ENCODE measurements around the gene FCHO1. TPM values are rescaled to one million over a fixed set of nuclear protein-coding genes. Genes with fewer than 3 reads are reported as not detected.

FCHO1 gene
- total and polyA plus RNA-seq, 2 donors (not counting 3 experiments of a cell fraction or from before 2014, with no cell fraction given), result 0.66 to 1.6 TPM

DNA sequence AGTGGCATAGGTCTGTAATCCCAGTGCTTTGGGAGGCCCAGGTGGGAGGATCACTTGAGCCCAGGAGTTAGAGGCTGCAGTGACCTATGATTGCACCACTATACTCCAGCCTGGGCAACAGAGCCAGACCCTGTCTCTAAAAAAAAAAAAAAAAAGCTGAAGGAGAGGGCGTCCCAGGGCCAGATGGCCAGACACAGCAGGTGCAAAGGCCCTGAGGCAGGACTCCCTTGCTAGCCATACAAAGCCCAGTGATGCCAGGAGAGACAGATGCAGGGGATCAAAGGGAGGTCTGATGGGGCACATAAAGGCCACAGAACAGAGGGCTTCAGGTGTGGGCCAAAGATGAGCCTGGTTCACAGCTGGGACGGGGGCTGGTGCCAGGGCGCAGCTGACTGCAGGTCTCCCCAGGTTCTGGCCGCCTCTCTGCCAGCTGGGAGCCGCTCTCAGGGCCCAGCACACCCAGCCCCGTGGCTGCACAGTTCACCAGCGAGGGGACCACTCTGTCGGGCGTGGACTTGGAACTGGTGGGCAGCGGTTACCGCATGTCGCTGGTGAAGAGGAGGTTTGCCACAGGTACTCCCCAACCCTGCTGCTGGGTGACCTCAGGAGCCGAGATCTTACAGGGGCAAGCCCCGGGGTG, 36.1 kb downstream of the FCHO1 start:
- dilution Hi-C loops (cut with MboI; ENCODE audit: extremely low pct_ligation_motif_present, low sequenced_read_pairs) (no loop called here), intact Hi-C loops (cut with micrococcal nuclease) (no loop called here)
- Histone ChIP-seq H3K9ac (replicated peaks; ENCODE audit: extremely low read depth, insufficient read depth, low read length) (no peak overlapping the region), H3K36me3 (ENCODE audit: control insufficient read depth in 2 of 2, extremely low read depth in 1 of 2, insufficient read depth in 2 of 2, low read length in 2 of 2) (no peaks in the 10 kb centered on the region), H2AFZ (ENCODE audit: low read depth, low read length) (no peak overlapping the region), H3K79me2 (ENCODE audit: control insufficient read depth, insufficient read depth, low read length) (no peaks in the 10 kb centered on the region), H3K4me2 (ENCODE audit: insufficient read depth, low read length) (no peak overlapping the region), H3K9me1 (replicated peaks; ENCODE audit: control insufficient read depth, extremely low read depth, insufficient read depth, low read length) (no peaks in the 10 kb centered on the region), H3K4me3 (replicated peaks in 1 of 3; ENCODE audit: insufficient read depth in 1 of 3, low read depth in 1 of 3, low read length in 3 of 3) (no peak overlapping the region), H4K20me1 (replicated peaks; ENCODE audit: control insufficient read depth, extremely low read depth, insufficient read depth, low read length) (no peaks in the 10 kb centered on the region), H3K27ac (ENCODE audit: insufficient read depth, low read depth, low read length) (no peak overlapping the region), H3K9me3 (replicated peaks; ENCODE audit: control insufficient read depth, insufficient read depth, low read length) (no peaks in the 10 kb centered on the region), H3K4me1 (ENCODE audit: control insufficient read depth, extremely low read depth, insufficient read depth, low read length) (no peaks in the 10 kb centered on the region), H3K27me3 (ENCODE audit: control insufficient read depth in 2 of 2, insufficient read depth in 2 of 2, low read length in 2 of 2) (no peaks in the 10 kb centered on the region)
- FAIRE-seq (no peak), DNase-seq (ENCODE audit: low read depth, low spot score) (no peak)
- BruUV-seq (replicated peaks), result no TSS peak
- POLR2A ChIA-PET, result no interaction called here
- TF ChIP-seq JUN (IDR thresholded peaks at IDR 0.05; ENCODE audit: borderline replicate concordance, insufficient read depth, insufficient read length, low read depth), result no peak
- TF ChIP-seq, protein P1, sequence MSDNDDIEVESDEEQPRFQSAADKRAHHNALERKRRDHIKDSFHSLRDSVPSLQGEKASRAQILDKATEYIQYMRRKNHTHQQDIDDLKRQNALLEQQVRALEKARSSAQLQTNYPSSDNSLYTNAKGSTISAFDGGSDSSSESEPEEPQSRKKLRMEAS (IDR thresholded peaks at IDR 0.05; ENCODE audit: insufficient read depth, insufficient read length), result no peak
- no peak for TF ChIP-seq POLR2AphosphoS5 (IDR thresholded peaks at IDR 0.05; ENCODE audit: insufficient read depth, low read depth, low read length)
- TF ChIP-seq GATA2 (IDR thresholded peaks at IDR 0.05; ENCODE audit: insufficient read depth, insufficient read length, low read depth, low read length), result no peak
- no peak for TF ChIP-seq MYC (IDR thresholded peaks at IDR 0.05; ENCODE audit: low read depth, low read length)
- no peak for TF ChIP-seq FOS (IDR thresholded peaks at IDR 0.05; ENCODE audit: borderline replicate concordance, insufficient read depth, low read length)
- TF ChIP-seq POLR2A (IDR thresholded peaks at IDR 0.05; ENCODE audit: low read depth, low read length), result no peak
- TF ChIP-seq, protein P2, sequence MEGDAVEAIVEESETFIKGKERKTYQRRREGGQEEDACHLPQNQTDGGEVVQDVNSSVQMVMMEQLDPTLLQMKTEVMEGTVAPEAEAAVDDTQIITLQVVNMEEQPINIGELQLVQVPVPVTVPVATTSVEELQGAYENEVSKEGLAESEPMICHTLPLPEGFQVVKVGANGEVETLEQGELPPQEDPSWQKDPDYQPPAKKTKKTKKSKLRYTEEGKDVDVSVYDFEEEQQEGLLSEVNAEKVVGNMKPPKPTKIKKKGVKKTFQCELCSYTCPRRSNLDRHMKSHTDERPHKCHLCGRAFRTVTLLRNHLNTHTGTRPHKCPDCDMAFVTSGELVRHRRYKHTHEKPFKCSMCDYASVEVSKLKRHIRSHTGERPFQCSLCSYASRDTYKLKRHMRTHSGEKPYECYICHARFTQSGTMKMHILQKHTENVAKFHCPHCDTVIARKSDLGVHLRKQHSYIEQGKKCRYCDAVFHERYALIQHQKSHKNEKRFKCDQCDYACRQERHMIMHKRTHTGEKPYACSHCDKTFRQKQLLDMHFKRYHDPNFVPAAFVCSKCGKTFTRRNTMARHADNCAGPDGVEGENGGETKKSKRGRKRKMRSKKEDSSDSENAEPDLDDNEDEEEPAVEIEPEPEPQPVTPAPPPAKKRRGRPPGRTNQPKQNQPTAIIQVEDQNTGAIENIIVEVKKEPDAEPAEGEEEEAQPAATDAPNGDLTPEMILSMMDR (IDR thresholded peaks at IDR 0.05; ENCODE audit: extremely low read depth in 1 of 2, insufficient read depth in 1 of 2, low read depth in 1 of 2, low read length in 2 of 2), result no peak
- TF ChIP-seq EZH2 (IDR thresholded peaks at IDR 0.05; ENCODE audit: borderline replicate concordance, low read depth, low read length, severe bottlenecking), result no peak
- CTCF ChIA-PET, result interaction anchor here (0.8 kb wide), 1 partner anchor 72 kb away, joined by 3 read pairs; the partner anchor contains the start of gene RPL18A
